ENCODE data around the gene AGXT2.
"Not testable (repeated sequence)": the region's sequence is repeated elsewhere in the genome, so short reads cannot be mapped to it uniquely, and the experiment has no call there.

The AGXT2 gene

DNA sequence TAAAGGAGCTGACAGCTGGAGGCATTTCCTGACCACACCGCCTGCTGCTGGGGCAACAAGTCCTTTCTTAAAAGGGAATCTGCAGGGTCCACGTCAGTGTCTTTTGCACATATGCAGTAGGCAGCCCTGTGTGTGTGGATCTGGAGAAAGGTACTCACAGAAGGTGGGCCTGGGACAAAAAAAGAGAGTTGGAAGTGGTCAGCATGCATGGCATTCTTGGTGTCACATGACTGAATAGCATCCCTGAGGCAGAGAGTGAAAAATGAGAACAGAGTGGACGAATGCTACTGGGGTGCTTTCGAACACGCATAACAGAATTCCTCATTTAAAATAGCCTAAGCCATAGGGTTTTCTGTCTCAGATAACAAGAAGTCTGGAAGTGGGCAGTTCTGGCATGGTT is 71.4 kb downstream of the AGXT2 start:
- DNase-seq (ENCODE audit: low read depth in 1 of 2, low spot score in 1 of 2) = no peak

DNA sequence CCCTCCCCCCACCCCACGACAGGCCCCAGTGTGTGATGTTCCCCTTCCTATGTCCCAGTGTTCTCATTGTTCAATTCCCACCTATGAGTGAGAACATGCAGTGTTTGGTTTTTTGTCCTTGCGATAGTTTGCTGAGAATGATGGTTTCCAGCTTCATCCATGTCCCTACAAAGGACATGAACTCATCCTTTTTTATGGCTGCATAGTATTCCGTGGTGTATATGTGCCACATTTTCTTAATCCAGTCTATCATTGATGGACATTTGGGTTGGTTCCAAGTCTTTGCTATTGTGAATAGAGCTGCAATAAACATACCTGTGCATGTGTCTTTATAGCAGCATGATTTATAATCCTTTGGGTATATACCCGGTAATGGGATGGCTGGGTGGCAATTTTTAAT is 76.1 kb downstream of the AGXT2 start:
- not testable (repeated sequence) for DNase-seq (ENCODE audit: low read depth in 1 of 2, low spot score in 1 of 2)

- no peak for DNase-seq (ENCODE audit: low read depth in 1 of 2, low spot score in 1 of 2)
Measured at GRCh38 chr5:34970552-34970951, 77.2 kb downstream of the AGXT2 start.

DNA sequence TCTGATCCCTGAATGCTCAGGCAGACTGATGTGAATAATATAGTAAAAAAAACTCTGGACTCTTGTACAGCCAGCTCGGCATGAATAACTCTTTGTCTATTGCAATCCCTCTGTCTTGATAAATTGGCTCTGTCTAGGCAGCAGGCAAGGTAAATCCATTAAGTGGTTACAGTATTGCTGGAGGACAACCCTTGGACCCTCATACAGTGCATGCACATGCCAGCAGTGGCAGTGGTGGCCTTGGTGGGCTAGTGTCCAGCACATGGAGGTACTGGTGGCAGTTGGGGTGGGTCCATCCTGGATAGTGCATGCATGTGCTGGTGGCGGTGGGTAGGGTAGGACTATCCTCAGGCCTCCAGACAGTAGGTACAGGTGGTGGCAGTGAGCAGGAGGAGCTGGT is 79.5 kb downstream of the AGXT2 start:
- no peak for DNase-seq (ENCODE audit: low read depth in 1 of 2, low spot score in 1 of 2)

DNA sequence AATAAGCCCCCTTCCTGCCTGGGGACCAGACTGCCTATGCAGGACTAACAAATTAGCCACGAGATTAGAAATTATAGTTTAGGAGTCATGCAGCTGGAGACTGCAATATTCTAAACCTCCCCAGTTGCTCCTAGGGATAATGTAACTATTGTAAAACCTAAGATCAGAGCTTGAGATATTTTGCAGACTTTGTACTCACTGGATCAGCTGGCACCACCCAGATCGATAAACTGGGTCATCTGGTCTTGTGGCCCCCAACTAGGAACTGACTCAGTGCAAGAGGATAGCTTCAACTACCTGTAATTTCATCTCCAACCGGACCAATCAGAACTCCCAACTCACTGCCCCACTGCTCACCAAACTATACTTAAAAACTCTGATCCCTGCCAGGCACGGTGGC is 80.2 kb downstream of the AGXT2 start:
- no peak for DNase-seq (ENCODE audit: low read depth in 1 of 2, low spot score in 1 of 2)

DNA sequence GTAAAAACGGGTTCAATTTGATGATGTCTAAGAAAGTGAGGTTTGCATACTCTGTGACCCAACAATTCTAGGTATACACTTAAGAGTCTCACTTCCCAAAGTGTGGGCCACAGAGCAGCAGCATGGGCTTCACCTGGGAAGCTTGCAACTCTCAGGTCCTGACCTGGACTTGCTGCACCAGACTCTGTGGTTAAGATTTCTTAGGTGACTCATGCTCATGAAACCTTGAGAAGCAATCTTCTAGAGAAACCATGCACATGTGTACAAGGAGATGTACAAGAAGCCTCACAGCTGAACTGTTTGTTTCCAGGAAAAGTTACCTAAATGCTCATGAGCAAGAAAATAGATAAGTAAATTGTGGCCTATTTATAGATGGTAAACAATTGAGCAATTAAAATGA is 88.4 kb downstream of the AGXT2 start:
- no peak for DNase-seq (ENCODE audit: low read depth in 1 of 2, low spot score in 1 of 2)

GRCh38 chr5:34957857-34958690 is 89.7 kb downstream of the AGXT2 start:
- no peak for DNase-seq (ENCODE audit: low read depth in 1 of 2, low spot score in 1 of 2)

- DNase-seq (ENCODE audit: low read depth in 1 of 2, low spot score in 1 of 2) = no peak
Measured at GRCh38 chr5:34957321-34957720, 90.4 kb downstream of the AGXT2 start.
